ENCODE measurements around the gene PRDX5.

Gene PRDX5

DNA sequence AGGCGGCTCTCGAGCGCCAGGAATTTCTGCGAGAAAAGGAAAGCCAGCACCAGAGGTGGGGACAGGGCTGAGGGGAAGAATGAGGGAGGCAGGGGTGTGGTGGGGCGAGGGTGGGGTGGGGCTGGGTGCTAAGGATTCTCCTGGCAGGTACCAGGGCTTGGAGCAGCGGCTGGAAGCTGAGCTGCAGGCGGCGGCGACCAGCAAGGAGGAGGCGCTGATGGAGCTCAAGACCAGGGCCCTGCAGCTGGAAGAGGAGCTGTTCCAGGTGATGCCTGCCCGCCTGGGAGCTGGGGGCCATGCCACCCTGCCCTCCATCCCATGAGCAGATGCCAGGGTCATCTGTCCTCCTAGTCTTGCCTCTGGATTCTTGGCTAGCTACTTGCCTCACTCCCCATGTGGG, 31.5 kb downstream of the PRDX5 start:
- no peak for DNase-seq

DNA sequence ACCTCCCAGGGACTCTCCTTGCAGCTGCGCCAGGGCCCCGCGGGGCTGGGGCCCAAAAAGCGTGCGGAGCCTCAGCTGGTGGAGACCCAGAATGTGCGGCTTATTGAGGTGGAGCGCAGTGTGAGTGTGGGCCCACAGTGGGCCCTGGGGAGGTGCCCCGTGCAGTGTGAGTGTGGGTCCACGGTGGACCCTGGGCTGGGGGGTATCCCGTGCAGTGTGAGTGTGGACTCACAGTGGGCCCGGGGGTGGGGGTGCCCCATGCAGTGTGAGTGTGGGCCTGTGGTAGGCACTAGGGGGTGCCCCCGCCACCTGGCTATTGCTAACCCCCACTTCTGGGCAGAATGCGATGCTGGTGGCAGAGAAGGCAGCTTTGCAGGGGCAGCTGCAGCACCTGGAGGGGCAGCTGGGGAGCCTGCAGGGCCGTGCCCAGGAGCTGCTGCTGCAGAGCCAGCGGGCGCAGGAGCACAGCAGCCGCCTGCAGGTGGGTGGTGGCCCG, 33.3 kb downstream of the PRDX5 start:
- DNase-seq, result no peak

DNA sequence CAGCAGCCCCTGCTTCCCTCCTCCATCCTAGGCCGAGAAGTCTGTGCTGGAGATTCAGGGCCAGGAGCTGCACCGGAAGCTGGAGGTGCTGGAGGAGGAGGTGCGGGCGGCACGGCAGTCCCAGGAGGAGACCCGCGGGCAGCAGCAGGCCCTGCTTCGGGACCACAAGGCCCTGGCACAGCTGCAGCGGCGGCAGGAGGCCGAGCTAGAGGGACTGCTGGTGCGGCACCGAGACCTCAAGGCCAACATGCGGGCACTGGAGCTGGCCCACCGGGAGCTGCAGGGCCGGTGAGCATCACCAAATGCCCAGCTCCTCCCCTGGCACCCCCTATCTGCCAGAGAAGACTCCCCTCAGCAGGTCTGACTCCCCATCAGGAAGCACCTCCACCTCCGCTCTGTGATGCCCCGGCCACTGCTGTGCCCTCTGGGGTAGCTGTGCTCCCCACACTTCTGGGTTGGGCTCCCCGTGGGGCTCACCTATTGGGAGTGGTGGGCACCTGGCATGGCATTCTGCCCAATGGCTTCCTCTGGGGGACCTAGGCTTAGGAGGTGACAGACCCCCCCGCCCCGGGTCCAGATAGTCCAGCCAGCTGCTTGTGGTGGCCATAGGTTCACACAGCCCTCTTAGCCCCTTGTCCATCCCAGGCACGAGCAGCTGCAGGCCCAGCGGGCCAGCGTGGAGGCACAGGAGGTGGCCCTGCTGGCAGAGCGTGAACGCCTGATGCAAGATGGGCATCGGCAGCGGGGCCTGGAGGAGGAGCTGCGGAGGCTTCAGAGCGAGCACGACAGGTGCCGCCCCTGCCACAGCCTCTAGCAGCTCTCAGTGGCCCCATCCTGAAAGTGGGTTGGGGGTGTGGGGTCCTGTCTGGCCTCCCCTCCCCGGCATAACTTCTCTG, 34.4 kb downstream of the PRDX5 start:
- no peak for DNase-seq

DNA sequence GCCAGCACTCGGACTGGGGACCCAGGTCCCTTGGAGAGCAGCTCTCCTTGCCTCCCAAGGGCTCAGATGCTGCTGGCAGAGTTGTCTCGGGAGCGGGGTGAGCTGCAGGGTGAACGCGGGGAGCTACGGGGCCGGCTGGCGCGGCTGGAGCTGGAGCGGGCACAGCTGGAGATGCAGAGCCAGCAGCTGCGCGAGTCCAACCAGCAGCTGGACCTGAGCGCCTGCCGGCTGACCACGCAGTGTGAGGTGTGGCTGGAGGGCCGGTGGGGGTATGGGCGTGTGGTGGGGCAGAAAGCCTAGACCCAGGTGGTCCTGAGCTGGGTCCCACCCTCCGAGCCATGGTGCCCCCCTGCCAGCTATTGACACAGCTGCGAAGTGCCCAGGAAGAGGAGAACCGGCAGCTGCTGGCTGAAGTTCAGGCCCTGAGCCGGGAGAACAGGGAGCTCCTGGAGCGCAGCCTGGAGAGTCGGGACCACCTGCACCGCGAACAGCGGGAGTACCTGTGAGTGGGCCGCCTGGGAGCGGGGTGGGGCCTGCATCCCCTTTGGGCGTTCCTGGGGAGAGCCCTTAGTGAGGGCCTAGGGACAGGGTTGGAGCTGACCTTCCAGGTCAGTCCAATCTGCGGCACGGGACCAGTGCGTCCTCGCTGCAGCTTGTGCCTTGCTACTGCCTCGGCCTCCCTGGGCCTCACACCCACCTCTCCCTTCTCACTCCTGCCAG, 35.2 kb downstream of the PRDX5 start:
- no peak for DNase-seq

DNA sequence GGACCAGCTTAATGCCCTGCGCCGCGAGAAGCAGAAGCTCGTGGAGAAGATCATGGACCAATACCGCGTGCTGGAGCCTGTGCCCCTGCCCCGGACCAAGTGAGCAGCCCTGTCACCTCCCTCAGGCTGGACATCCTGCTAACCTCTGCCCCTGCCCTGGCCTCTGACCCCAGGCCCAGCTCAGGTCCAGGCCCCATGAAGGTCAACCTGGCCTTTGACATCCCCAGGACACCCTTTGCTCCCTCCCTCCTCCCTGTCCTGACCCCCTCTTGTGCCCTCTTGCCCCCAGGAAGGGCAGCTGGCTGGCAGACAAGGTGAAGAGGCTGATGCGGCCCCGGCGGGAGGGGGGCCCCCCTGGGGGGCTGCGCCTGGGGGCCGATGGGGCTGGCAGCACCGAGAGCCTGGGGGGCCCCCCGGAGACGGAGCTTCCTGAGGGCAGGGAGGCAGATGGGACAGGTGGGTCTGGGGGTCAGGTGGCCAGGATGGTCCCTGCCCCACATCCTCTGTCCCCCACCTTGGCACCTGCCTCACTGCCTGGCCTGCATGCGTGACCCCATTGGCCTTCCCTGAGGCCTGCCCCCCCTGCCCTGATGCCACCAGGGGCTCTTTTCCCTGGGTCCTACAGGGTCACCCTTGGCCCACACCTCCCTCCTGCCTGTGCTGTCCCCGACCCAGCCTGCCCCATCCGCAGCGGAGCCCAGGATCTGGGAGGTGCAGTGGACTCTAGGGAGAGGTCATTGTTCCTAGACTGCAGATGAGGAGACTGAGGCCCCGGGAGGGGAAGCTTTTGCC, 36.0 kb downstream of the PRDX5 start:
- no peak for DNase-seq

DNA sequence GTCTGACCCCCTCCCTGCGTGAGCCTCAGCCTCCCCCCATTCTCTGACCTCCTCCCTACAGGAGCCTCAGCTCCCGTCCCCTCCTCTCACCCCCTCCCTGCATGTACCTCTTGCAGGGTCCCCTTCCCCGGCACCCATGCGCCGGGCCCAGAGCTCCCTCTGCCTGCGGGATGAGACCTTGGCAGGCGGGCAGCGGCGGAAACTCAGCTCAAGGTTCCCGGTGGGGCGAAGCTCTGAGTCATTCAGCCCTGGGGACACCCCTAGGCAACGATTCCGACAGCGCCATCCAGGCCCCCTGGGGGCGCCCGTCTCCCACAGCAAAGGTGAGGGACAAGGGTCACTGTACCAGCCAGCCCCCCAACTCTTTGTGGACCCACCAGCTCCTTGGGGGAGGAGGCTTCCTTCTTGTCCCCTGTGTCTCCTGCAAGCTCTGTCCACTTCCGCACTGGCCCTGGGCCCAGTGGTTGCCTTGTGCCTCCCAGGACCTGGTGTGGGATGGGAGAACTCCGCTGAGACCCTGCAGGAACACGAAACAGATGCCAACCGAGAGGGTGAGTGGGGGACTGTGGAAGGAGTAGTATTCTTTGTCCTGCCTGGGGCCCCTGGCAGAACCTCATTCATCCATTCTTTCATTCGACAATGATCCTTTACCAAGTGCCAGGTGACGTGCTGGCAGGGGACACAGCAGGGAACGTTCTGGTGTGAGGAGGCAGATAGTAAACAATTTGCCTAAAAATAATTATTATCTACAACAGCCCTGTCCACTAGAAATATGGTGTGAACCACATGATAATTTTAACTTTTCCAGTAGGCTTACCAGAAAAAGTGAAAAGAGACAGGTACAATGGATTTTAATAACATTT, 37.4 kb downstream of the PRDX5 start:
- DNase-seq, result peak; percentile 83

DNA sequence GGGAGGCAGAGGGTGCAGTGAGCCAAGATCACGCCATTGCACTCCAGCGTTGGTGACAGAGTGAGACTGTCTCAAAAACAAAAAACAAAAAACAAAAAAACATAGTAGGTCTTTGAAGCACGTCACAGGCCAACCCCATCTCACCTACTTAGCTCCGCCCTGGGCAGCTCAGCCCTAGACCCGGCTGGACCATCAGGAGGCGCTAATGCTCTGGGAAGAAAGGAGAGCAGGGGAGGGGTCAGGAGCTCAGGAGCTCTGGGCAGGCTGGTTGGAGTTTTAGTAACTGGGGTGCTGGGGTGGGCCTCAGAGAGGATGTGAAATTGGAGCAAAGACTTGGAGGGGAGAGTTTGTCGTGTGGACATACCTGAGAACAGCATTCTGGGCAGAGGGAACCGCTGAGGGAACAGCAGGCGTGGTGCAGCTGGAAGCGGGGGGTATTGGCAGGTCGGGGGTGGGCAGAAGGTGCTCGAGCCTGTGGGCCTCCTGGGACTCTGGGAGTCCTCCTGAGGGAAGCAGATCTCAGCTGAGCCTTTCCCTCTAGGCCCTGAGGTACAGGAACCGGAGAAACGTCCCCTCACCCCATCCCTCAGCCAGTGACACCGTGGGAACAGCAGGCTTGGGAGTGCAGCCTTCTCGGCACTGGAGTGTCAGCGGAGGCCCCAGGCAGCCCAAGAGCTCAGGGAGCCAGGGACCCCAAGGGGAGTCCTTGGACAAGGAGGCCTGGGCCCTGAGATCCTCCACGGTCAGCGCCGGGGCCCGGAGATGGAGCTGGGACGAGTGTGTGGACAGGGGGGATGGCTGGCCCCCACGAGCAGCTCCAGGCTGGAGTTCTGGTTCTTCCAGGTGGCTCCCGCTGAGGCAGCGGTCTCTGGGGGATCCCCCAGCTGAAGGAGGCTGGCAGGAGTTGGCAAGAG, 38.8 kb downstream of the PRDX5 start:
- peak; percentile 16 for DNase-seq

DNA sequence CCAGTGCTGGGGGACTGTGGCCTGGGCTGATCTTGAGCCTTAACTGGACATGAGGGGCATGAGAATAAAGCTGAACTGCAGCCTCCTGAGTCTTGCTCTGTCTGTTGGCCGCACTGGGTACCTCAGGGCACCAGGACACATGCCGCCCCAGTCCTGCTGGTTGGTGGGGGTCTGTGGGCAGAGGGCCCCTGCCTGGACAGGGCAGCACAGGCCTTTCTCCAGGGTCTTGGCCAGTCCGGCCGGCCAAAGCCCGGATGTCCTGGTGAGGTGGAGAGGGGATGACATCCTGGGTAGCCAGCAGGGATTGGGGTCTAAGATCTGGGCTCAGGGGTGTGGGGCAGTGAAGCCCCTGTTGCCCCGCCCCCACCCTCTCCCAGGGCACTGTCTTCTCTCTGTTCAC, 39.5 kb downstream of the PRDX5 start:
- DNase-seq, result no peak

DNA sequence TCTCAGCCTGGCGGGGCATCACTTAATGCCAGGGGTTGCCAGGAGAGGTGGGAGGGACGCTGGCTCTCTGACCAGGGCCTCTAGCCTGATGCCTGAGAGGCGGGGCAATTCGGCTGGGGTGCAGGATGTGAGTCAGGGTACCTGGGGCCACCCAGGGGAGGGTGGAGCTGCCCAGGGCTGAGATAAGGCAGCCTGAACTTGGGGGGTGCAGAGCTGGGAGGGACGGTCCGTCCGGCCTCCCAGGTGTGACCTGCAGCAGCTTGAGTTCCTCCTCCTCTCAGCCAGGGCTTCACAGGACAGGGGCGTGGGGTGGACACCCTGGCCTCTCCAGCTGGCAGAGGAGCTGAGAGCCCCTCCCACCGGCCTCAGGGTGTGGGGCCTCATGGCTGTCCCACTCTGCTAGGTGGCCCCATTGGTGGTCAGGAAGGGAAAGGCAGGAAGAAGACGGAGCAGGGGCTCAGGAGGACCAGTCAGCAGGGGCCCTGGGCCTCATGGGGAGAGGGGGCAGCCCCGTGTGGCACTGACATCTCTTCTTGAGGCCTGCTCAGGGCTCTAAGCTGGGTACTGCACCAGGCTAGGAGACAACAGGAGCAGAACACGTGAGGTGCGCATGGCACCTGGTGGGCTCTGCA, 40.1 kb downstream of the PRDX5 start:
- DNase-seq, result no peak

DNA sequence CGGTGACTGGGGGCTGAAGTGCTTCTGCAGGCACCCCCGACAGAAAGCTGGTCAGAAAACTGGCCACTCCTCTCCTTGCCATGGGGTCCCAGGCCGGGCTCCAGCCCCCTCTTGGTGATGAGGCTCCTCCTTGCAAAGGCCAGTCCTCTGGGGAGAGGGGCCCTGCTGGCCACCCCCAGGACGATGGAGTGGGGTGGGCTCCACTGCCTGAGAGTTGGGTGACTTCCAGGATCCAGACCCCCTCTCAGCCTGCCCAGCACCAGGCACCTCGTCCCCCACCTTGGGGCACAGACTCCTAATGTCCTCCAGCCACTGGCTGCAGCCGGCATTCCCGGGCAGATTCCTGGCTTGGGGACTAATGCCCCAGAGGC, 40.6 kb downstream of the PRDX5 start:
- DNase-seq, result no peak

DNA sequence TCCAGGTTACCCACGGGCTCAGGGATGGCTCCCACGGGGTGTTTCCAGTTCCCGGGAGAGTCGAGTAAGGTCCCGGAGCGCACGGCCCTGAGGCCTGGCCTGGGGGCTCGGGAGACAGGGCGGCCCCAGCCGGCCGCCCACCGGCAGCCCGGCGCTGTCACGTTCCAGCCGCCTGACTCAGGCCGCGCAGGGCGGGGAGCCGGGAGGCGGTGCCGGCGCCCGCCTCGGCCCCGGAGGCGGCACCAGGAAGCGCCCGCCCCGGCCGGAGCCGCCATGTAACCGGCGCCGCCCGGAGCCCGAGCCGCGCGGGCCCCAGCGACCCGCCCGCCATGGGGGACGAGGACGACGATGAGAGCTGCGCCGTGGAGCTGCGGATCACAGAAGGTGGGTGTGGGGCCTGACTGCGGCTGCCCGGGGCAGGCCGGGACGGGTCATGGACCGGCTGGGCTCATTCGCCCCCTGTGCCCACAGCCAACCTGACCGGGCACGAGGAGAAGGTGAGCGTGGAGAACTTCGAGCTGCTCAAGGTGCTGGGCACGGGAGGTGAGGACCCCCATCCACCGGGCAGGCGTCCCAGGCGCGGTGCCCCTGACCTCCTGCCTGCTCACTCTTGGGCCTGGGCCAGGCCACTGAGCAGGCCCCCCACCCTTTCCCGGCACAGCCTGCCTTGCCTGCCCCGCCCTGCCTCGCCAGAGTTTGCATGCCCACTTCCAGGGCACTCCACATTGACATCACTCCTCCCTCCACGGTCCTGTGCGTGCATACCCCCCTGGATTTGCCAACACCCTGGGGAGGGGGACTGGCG, 41.2 kb downstream of the PRDX5 start, which contains the start of gene RPS6KA4:
RPS6KA4 (plus strand) TSS at position 256 of the 805 bp plus-strand sequence; CDS start at position 330, 74 bp downstream.
- DNase-seq, result peak; percentile 56

DNA sequence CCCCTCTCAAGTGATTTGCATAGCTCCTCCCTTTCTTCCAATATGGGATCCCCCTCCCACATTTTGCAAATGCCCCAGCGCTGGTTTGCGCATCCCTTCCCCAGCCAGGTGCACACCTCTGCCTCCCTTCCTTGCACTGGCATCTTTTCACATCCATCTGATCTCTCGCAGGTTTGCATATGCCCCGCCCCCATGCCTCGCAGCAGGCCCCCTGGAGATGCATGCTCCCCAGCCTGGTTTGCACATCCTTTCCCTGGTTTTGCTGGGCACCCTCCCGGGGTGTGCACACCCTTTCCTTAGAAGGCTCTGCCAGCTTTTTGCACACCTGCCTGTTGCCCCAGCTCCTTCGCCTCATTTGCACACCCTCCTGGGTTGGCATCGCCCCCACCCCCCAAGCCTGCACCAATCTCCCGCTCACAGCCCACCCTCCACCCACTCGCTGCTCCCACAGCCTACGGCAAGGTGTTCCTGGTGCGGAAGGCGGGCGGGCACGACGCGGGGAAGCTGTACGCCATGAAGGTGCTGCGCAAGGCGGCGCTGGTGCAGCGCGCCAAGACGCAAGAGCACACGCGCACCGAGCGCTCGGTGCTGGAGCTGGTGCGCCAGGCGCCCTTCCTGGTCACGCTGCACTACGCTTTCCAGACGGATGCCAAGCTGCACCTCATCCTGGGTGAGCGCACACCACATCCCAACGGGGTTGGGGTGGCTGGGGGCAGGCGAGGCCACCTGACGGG, 42.0 kb downstream of the PRDX5 start:
- no peak for DNase-seq

DNA sequence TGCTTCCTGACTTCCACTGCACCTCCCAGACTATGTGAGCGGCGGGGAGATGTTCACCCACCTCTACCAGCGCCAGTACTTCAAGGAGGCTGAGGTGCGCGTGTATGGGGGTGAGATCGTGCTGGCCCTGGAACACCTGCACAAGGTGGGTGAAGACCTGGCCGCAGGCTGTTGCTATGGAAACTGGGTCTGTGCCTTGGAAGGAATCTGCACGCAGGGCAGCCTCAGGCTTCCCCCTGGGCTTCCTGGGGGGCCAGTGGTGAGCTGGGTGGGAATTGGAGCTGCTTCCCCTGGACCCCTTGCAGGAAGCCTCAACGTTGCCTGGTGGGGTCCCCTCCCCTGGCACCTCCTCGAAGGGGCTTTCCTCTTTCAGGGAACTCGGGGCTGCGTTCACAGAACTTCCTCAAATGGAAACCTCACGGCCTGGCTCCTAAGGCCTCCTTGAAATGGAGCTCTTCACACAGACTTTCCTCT, 42.6 kb downstream of the PRDX5 start:
- peak; percentile 21 for DNase-seq

DNA sequence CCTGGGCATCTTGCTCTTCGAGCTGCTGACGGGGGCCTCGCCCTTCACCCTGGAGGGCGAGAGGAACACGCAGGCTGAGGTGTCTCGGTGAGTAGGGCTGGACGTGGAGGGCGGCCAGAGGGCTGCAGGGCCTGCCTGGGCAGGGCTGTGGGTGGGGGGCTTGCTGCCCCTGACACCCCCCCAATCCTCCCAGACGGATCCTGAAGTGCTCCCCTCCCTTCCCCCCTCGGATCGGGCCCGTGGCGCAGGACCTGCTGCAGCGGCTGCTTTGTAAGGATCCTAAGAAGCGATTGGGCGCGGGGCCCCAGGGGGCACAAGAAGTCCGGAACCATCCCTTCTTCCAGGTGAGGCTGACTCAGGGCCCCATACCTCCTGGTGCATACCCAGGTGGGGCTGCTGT, 43.7 kb downstream of the PRDX5 start:
- DNase-seq, result no peak

DNA sequence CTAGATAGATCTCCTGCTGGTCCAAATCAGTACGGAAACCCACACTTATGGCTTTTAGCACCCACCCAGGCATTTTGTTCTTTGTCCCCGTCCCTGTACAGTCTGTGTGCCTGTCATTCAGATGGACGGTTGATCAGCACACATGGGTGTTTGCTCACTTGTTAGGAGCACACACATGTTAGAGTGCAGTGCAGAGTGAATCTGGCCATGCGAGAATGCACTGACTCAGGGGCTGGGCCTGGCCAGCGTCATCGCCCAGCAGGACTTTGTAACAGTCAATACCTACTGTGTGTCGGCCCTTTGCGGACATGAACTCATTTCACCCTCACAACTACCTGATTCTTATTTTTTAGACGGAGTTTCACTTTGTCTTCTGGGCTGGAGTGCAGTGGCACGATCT, 44.4 kb downstream of the PRDX5 start:
- DNase-seq, result no peak

DNA sequence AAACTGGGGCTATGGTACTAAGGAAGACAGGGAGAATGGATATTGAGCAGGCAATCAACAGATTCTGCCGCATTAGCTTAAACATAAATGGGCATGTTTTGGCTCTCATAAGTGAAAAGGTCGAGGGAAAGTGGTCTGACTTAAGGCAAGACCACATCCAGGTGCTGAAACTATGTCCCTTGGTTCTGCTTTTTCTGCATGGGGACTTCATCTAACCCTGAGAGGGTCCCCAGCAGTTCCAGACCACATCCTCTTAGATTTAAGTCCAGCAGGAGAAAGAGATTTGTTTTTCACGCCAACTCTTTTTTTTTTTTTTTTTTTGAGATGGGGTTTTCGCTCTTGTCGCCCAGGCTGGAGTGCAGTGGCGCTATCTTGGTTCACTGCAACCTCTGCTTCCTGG, 46.5 kb downstream of the PRDX5 start:
- no peak for DNase-seq

DNA sequence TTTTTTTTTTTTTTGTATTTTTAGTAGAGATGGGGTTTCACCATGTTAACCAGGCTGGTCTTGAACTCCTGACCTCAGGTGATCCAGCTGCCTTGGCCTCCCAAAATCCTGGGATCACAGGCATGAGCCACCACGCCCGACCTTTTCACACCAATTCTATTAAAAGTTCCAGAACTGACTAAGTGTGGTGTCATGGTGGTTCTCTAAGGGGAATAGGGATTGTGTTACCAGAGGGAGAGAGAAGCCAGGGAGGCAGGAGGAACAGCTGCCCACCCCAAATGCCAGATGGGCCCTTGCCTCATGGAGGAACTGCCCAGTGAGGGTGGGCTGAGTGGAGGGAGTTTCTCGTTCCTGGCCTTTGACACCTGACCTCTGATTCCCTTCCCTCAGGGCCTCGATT, 47.0 kb downstream of the PRDX5 start:
- DNase-seq, result no peak

DNA sequence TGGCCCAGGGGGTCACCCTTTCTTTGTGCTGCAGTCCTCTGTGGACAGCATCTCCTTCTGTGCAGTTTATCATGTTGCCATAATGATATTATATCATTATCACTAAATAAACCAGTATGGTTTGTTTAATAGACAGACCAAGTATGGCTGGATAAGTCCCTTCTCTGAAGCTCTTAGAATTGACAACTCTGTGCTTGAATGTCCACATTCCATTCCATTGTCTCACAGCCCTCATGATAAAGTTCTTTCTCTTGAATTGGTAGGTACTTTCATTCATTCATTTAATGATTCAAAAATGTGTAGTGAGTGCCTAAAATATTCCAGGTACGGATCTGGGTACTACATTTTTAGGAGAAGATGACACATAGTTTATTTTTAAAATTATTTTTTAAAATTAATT, 48.8 kb downstream of the PRDX5 start:
- DNase-seq, result no peak

All from GDM1 (cell line).